Coronary artery (tissue), 2 donors: ENCODE data around the gene PLCG1.

ENCODE experiments used
- DNase-seq: peaks from one replicate; pipeline ENCODE4 v3.0.0-alpha.2; 2017; ENCODE audit warnings: low spot score
- H3K27ac ChIP-seq, 2 donors: fragments of 200-600 bp; sonication (generic); one replicate each; pipeline ENCODE4 v1.5.1; 2016 to 2019
- H3K4me3 ChIP-seq: fragments of 200-600 bp; sonication (generic); 2 replicates; pipeline ENCODE4 v1.5.1; 2016; ENCODE audit warnings: mild to moderate bottlenecking, moderate library complexity
- CTCF ChIP-seq: fragments of 200-600 bp; sonication (generic); IDR thresholded peaks from one replicate; pipeline ENCODE4 v1.5.1; 2019; ENCODE audit warnings: antibody characterized with exemption

Gene PLCG1

GRCh38 chr20:41169162-41169690 lies 31.9 kb downstream of the PLCG1 start:
- H3K27ac ChIP-seq, result peak overlapping the region in 1 of 2 donors; percentile 60
- no peak for DNase-seq
- no peak for TF ChIP-seq CTCF
- no peak overlapping the region for H3K4me3 ChIP-seq

- DNase-seq, result peak; percentile 70
- Histone ChIP-seq H3K27ac (peak overlapping the region in 1 of 2 donors; percentile 60), H3K4me3 (no peak overlapping the region)
- TF ChIP-seq CTCF, result no peak
Observed at GRCh38 chr20:41169791-41170351, 32.5 kb downstream of the PLCG1 start.

GRCh38 chr20:41170386-41171105 lies 33.2 kb downstream of the PLCG1 start:
- Histone ChIP-seq H3K4me3 (no peak overlapping the region), H3K27ac (peak overlapping the region in 1 of 2 donors; percentile 60)
- no peak for TF ChIP-seq CTCF
- peak; percentile 65 for DNase-seq

GRCh38 chr20:41171736-41172295 lies 34.5 kb downstream of the PLCG1 start:
- Histone ChIP-seq H3K27ac (peak overlapping the region; percentile 10 to 93), H3K4me3 (no peak overlapping the region)
- no peak for TF ChIP-seq CTCF
- DNase-seq, result no peak

GRCh38 chr20:41172296-41173140 lies 35.2 kb downstream of the PLCG1 start:
- no peak for TF ChIP-seq CTCF
- peak; percentile 74 for DNase-seq
- H3K4me3 ChIP-seq, result peak overlapping the region; percentile 14
- H3K27ac ChIP-seq, result peak overlapping the region; percentile 10 to 93

- Histone ChIP-seq H3K4me3 (no peak overlapping the region), H3K27ac (peak overlapping the region; percentile 86 to 93)
- peak; percentile 95 for TF ChIP-seq CTCF
- DNase-seq, result peak; percentile 93
Observed at GRCh38 chr20:41173161-41173721, 35.9 kb downstream of the PLCG1 start.
